Heart right ventricle (tissue), 16 donors: ENCODE measurements around the gene LINGO1. TPM values are rescaled to one million over a fixed set of nuclear protein-coding genes. Genes with fewer than 3 reads are reported as not detected.

Source experiments
- ATAC-seq, 8 donors: fragments of 200-7000 bp; cut with Tn5 transposase; one replicate each; pipeline ENCODE4 v1.9.1; 2020; ENCODE audit warnings: mild to moderate bottlenecking in 8 of 8, moderate library complexity in 8 of 8, moderate number of reproducible peaks in 1 of 8
- DNase-seq, 2 donors: peaks; one replicate each; pipeline ENCODE4 v3.0.0-alpha.2; 2020
- H3K27ac ChIP-seq, 10 donors: fragments of 200-600 bp; sonication (generic) in 2 of 10; one replicate each; pipeline versions ENCODE4 v1.5.0 to v1.8.0; 2020 to 2022; ENCODE audit warnings: mild to moderate bottlenecking in 3 of 10
- H3K27me3 ChIP-seq, 7 donors: fragments of 200-600 bp; one replicate each; pipeline ENCODE4 v1.8.0; 2021 to 2022; ENCODE audit warnings: mild to moderate bottlenecking in 2 of 7
- H3K36me3 ChIP-seq, 9 donors: fragments of 200-600 bp; sonication (generic) in 1 of 9; one replicate each; pipeline versions ENCODE4 v1.5.0 to v1.8.0; 2020 to 2022; ENCODE audit warnings: mild to moderate bottlenecking in 2 of 9
- H3K4me1 ChIP-seq, 9 donors: fragments of 200-600 bp; sonication (generic) in 1 of 9; one replicate each; pipeline versions ENCODE4 v1.5.0 to v1.8.0; 2020 to 2022; ENCODE audit warnings: mild to moderate bottlenecking in 4 of 9
- H3K4me3 ChIP-seq, 10 donors: fragments of 200-600 bp; sonication (generic) in 2 of 10; one replicate each; pipeline versions ENCODE4 v1.5.0 to v1.8.0; 2020 to 2022; ENCODE audit warnings: mild to moderate bottlenecking in 7 of 10, moderate library complexity in 2 of 10
- H3K9me3 ChIP-seq, 11 donors: fragments of 200-600 bp in 10 of 11; sonication (generic) in 2 of 11; one replicate each; pipeline versions ENCODE4 v1.5.0 to v1.8.0; 2013 to 2022; ENCODE audit warnings: mild to moderate bottlenecking in 2 of 11, control low read depth in 1 of 11, moderate library complexity in 1 of 11
- CTCF ChIP-seq, 9 donors: fragments of 200-600 bp; sonication (generic) in 2 of 9; IDR thresholded peaks; one replicate each; pipeline versions ENCODE4 v1.5.0 to v1.8.0; 2021 to 2022; ENCODE audit warnings: antibody characterized with exemption in 9 of 9, mild to moderate bottlenecking in 5 of 9, moderate library complexity in 1 of 9
- WGBS, 2 donors: extraction: QIAGEN DNeasy Blood & Tissue Kit; methylation state at CpG; one replicate each; pipeline ENCODE4 v1.1.7; 2013; ENCODE audit warnings: inconsistent platforms in 1 of 2; 5-methylcytosine and 5-hydroxymethylcytosine counted together
- intact Hi-C, 10 donors: fragments of 100-400 bp; cut with DNase I; formaldehyde crosslinking; loops; one replicate each; pipeline versions ENCODE4 v1.11.1 to v1.14.2; 2022
- polyA plus RNA-seq, 2 donors: library from polyadenylated mRNA; stranded (reverse); fragments of 200-250 nt; gene quantifications; one replicate each; pipeline ENCODE4 v1.2.3, GENCODE V29; 2013
- total RNA-seq, 10 donors: library from RNA; stranded (reverse); fragmentation: NEBNext Ultra II Directional in 3 of 10; extraction: Animal tissue kit (Norgen Biotek cat#: 25700) in 3 of 10; gene quantifications; one replicate each; pipeline versions ENCODE4 v1.2.1 to v1.2.4, GENCODE V29; 2021 to 2023
- donor health status: Arrhythmogenic right ventricular cardiomyopathy.
- donor health status: ischemic (EF 13 %, LVEDD 7.1; RV severe dilation, severe dysfunction).
- donor health status: healthy with polysubstance abuse.
- donor health status: DM: no; HTN: yes; CAD: no.
- donor health status: DM: no; HTN: no; CAD: no.
- donor health status: ischemic (EF 25% LVEDD 6.9; RV normal size, moderate dysfunction).
- donor health status: ischemic (EF 25% LVEDD 5.7; RV mildly dilated, moderate dysfunction).
- donor health status: healthy.
- donor health status: DM: yes; HTN: yes; CAD: no.
- donor health status: Ischemic cardiomyopathy.
- donor health status: ischemic (EF 35%, LVEDD 5.7; RV mildly dilated, moderate dysfunction).
- donor health status: nonischemic (EF 11% LVEDD 7.7; RV severe dilation, severe dysfunction).
- donor health status: DM: yes; HTN: yes; CAD: no.
- donor health status: PGD.
- donor health status: ischemic (EF 29% LVEDD 5.4; RV normal size, mild dysfunction).
- donor health status: nonischemic (EF 23%, LVEDD 6.1; RV moderate dilation, normal function).

Gene LINGO1
- total and polyA plus RNA-seq, 12 donors, result 0.70 to 2.7 (median 1.3) TPM

GRCh38 chr15:77633913-77634265, 1.2 kb upstream of the LINGO1 start:
- no peaks in the 10 kb centered on the region for H3K36me3 ChIP-seq
- peak overlapping the region in 1 of 10 donors; percentile 66 for H3K4me3 ChIP-seq
- TF ChIP-seq CTCF (IDR thresholded peaks at IDR 0.05), result no peak
- peaks cover 0 to 82% (median 41%) of the 10 kb centered on the region in 7 donors for H3K27me3 ChIP-seq
- H3K27ac ChIP-seq, result no peak overlapping the region
- ATAC-seq (no peak), DNase-seq (no peak)
- intact Hi-C loops, result loop anchor here in 9 of 10 donors (1.0 to 10.0 kb wide), 10 partner anchors 183 to 529 kb away; no protein-coding TSS in a partner anchor
- peaks cover 3 to 37% (median 20%) of the 10 kb centered on the region in 9 donors for H3K4me1 ChIP-seq
- H3K9me3 ChIP-seq, result no peaks in the 10 kb centered on the region
- 15 to 17% methylated on average over 9 of the region's 9 CpGs for WGBS, 2 donors

DNA sequence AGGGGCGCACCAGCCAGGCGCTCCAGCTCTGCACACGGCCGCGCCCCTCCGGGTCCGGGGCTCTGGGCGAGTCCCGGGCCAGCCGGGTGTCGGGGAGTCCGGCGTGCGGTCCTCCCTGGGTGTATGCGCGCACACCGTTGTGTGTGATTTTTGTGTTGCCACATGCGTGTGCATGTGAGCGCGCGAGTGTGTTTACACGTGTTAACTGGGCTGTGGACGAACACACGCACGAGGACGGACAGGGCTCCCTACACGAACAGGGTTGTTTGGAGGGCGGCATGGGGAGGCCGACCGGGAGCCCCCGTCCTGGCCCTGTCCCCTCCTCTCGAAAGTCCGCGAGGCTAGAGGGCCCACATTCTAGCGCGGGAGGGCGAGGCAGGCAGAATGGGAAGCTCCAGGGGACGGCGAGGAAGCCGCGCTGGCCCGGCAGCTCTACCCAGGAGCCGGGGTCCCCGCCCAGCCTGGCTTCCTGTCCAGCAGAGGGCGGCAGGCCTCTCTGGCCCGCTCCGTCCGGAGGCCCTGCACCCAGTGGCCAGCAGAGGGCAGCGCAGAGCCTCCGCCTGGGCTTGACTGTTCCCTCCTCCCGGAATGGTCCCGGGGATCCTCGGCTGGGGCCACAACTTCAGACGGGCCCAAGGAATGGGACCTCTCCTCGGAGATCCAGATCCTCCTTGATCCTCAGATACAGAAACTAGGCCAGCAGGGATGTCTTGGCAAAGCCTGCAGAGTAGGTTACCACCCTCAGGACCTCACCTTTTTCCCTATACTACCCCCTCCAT, 611 bp upstream of the LINGO1 start:
- Histone ChIP-seq H3K9me3 (no peaks in the 10 kb centered on the region), H3K4me3 (peak overlapping the region; percentile 46 to 74 (median 60)), H3K27me3 (peaks cover 0 to 78% (median 37%) of the 10 kb centered on the region in 7 donors), H3K4me1 (peaks cover 3 to 37% (median 20%) of the 10 kb centered on the region in 9 donors), H3K27ac (peak overlapping the region in 7 of 10 donors; percentile 10 to 57 (median 46)), H3K36me3 (no peaks in the 10 kb centered on the region)
- peak; percentile 90 to 91 for DNase-seq
- 0% methylated on average over 52 to 55 of the region's 55 CpGs for WGBS, 2 donors
- intact Hi-C loops, result loop anchor here in 6 of 10 donors (1.0 to 10.0 kb wide), 9 partner anchors 184 to 529 kb away; no protein-coding TSS in a partner anchor
- peak in 7 of 9 donors; percentile 100 for TF ChIP-seq CTCF (IDR thresholded peaks at IDR 0.05)
- peak; percentile 92 to 98 (median 96) for ATAC-seq

DNA sequence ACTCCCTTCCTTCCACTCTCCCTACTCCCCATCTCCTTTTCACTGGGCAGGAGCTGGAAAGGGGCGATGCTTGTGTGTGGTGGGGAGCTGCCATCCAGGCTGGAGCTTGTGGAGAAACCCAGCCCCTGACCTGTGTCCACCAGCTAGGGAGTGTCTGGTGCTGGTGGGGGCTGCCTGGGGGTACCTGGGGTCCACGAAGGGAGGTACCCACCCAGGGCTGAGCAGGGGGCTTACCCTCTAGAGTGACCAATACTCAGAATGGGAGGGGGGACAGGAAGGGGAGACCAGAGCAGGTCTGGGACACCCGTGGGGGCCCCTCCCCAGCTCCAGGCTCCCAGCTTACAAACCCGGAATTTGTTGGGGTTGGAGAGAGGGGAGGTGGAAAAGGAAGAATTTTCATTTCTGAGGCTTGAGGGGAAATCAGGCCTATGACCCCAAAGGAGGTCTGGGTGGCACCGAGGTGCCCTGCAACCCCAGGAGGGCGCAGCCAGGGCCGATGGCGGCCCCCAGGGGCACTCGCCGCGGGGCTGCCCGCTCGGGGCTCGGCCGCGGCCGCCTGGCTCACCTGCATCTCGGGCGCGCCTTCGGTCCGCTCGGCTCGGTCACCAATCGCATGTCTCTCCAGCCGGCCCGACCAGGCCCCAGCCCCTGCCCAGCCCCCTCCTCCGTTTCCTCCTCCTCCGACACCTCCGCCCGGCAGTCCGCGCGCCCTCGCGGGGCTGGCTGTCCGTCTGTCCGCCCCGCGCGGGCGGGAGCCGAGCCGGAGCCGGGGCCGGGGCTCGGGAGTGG, 773 bp downstream of the LINGO1 start:
- peaks cover 3 to 37% (median 20%) of the 10 kb centered on the region in 9 donors for H3K4me1 ChIP-seq
- ATAC-seq (no peak), DNase-seq (no peak)
- intact Hi-C loops, result loop anchor here in 5 of 10 donors (2.0 to 10.0 kb wide), 8 partner anchors 185 to 527 kb away; no protein-coding TSS in a partner anchor
- no peak for TF ChIP-seq CTCF (IDR thresholded peaks at IDR 0.05)
- H3K36me3 ChIP-seq, result no peaks in the 10 kb centered on the region
- H3K9me3 ChIP-seq, result no peaks in the 10 kb centered on the region
- peaks cover 0 to 74% (median 37%) of the 10 kb centered on the region in 7 donors for H3K27me3 ChIP-seq
- H3K4me3 ChIP-seq, result peak overlapping the region; percentile 21 to 59 (median 48)
- 2 to 5% methylated on average over 47 of the region's 47 CpGs for WGBS, 2 donors
- H3K27ac ChIP-seq, result peak overlapping the region in 1 of 10 donors; percentile 20
